Stimulated activated CD8-positive, alpha-beta memory T cell treated with anti-CD3 and anti-CD28 coated beads, Interleukin-15, amount 100 ng/mL, for 48 hours (primary cell): ENCODE results near the gene SLC25A3.
"Not testable (repeated sequence)": the region's sequence is repeated elsewhere in the genome, so short reads cannot be mapped to it uniquely, and the experiment has no call there.

Source experiments
- DNase-seq, 2 donors: peaks; one replicate each; pipeline ENCODE4 v3.0.0-alpha.2; 2020; ENCODE audit warnings: low read depth in 2 of 2

Gene SLC25A3

GRCh38 chr12:98594050-98594835 lies 757 bp downstream of the SLC25A3 start:
- peak; percentile 3 to 5 for DNase-seq

- peak in 1 of 2 donors; percentile 12 for DNase-seq
These were observed 1.9 kb downstream of the SLC25A3 start for GRCh38 chr12:98595243-98595988.

DNA sequence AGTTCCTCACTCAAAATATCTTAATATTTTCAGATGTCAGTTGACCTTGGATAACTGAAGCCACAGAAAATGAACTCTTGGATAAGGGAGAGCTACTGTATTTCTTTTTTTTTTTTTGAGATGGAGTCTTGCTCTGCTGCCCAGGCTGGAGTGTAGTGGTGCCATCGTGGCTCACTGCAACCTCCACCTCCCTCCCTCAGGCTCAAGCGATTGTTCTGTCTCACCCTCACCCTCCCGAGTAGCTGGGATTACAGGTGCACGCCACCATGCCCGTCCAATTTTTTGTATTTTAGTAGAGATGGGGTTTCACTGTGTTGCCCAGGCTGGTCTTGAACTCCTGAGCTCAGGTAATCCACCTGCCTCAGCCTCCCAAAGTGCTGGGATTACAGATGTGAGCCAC lies 3.8 kb downstream of the SLC25A3 start:
- not testable (repeated sequence) for DNase-seq

DNA sequence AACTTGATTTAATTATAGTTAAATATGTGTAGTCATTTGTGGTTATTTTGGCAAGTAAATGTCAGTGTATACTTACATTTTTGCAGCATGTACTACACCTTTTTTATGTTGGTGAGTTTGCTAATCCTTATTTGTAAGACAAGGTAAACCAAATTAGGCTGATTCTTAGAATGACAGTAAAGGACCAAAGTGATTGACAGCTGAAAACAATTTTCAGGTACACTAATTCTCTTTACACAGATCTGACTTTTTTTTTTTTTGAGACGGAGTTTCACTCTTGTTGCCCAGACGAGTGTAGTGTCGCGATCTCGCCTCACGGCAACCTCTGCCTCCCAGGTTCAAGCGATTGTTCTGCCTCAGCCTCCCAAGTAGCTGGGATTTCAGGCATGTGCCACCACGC lies 8.4 kb downstream of the SLC25A3 start:
- no peak for DNase-seq

DNA sequence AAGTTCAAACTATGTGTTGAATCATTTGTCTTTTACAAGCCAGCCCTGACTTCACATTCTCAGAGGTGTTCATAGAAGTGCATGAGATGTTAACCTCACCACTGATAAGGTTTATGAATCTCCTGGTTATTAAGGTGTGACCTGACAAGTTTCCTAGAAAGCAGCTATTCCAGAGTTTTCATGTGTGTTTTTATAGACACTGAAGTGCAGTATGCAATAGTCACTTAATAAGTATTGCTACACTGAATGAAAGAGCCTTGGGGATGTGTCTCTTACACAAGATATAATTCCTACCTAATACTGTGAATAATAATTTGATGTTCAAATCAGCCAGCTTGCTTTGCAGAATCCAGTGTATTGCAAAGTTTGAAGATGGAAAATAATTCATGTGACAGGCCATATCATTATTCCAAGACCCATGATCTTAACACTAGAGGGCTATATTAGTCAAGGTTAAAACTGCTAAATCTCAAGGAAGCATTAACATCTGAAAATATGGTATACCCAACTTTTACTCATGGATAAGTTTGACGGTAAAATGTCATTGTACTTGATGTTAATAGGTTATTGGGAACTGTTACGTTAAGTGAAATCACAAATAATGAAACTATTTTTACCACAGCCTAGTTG lies 13.0 kb downstream of the SLC25A3 start:
- DNase-seq: no peak

DNA sequence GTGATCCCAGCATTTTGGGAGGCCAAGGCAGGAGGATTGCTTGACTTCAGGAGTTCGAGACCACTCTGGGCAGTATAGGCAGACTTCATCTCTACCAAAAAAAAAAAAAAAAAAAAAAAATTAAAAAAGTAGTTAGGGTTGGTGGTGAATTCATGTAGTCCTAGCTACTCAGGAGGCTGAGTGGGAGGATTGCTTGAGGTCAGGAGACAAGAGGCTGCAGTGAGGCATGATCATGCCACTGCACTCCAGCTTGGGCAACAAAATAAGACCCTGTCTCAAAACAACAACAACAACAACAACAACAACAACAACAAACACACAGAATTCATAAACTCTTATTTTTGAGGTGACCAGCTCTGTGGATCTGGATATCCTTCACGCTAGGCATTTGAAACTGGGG lies 17.1 kb downstream of the SLC25A3 start:
- no peak for DNase-seq

- no peak for DNase-seq
These were observed 19.3 kb downstream of the SLC25A3 start for GRCh38 chr12:98612696-98613334.

DNA sequence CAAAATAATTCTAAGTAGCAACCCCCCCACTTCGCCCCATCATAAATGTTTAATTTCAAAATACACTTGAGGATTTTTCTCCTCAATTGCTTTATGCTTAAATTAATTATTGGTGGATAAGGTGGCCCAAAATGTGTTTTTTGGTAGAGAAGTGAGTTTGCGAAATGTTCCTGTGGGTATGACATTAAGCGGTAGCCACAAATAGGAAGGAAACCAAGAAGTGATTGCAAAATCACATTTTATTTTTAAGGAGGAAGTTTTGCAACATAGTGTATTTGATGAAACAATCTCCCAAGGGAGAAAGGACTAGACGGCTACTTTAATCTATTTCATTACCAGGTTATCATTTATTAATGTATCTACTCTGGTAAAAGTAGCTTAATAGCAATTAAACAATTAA lies 25.5 kb downstream of the SLC25A3 start:
- no peak for DNase-seq

DNA sequence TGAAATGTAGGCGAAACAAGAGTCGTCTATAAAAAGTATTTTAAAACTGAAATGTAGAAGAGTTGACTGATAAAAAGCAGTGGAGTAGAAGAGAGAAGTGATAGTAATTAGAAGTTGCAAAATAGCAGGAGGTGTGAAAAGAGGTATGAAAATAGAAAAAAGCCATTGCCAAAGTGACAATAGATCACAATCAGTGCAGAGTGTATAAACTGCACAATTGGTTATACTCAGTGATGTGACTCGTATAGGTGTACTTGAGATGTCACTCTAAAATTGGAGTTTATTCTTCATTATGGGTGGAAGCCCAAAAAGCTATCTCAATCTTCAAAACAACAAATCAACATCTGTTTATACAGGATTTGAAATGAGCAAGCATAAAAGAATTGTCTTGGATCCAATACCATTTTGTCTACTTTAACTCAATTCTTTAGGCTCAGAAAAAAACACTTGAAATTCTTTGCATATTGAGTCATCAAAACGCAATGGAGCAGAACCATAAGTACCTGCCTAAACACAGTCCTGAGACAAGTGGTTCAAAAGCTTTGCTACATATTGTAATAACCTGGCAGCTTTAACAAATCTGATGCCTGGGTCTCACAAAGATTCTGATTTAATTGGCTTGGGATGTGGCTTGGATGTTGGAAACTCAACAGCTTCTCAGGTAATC lies 42.3 kb downstream of the SLC25A3 start:
- no peak for DNase-seq

DNA sequence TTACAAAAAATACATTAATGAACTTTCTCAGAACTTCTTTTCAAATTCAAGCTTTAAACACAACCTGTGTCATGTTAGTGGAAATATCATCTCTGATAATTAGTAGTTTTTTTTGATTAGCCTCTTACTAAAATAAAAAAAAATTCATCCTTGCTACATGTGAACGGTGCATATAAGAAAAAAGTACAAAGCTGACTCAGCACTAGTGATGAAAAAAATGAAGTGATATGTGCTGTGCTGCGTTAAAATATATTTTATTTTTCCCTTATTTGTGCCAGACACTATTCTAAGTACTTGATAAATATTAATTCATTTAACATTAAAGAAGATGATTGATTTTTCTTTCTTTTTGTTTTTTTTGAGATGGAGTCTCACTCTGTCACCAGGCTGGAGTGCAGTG lies 43.6 kb downstream of the SLC25A3 start:
- no peak for DNase-seq

DNA sequence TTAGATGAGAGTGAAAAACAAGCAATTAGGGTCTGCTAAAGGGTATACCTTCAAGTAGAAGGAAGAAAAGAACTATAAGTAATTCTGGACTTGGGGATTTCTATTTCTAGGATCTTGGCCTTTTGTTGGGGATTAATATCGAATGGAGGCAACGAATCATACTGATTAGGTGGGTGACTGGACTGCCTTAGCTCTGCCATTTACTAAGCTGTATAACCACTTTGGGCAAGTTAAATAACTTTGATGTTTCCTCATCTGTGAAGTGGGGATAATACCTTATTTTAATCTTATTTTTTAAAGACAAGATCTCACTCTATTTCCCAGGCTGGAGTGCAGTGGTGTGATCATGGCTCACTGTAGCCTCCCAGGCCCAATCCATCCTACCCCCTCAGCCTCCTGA lies 44.5 kb downstream of the SLC25A3 start:
- DNase-seq: no peak

- no peak for DNase-seq
These were observed 46.0 kb downstream of the SLC25A3 start for GRCh38 chr12:98639491-98639890.

DNA sequence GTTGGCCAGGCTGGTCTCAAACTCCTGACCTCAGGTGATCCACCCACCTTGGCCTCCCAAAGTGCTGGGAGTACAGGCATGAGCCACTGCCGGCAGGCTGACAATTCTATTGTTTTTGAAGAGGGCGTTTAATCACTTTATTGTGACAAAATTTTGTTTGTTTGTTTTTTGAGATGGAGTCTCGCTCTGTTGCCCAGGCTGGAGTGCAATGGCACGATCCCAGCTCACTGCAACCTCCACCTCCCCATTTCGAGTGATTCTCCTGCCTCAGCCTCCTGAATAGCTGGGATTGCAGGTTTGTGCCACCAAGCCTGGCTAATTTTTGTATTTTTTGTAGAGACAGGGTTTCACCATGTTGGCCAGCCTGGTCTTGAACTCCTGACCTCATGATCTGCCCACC lies 49.3 kb downstream of the SLC25A3 start:
- not testable (repeated sequence) for DNase-seq

GRCh38 chr12:98644433-98644711 lies 50.9 kb downstream of the SLC25A3 start:
- no peak for DNase-seq

- peak; percentile 95 to 97 for DNase-seq
These were observed 51.5 kb downstream of the SLC25A3 start, which contains the start of the genes APAF1 and IKBIP for GRCh38 chr12:98644712-98645571. APAF1 (plus strand) TSS chr12:98645290; CDS start chr12:98648360, 3,070 bp downstream. IKBIP (minus strand) TSS chr12:98644788; CDS start chr12:98644701, 87 bp downstream.

GRCh38 chr12:98645572-98646067 lies 52.1 kb downstream of the SLC25A3 start:
- DNase-seq: no peak

DNA sequence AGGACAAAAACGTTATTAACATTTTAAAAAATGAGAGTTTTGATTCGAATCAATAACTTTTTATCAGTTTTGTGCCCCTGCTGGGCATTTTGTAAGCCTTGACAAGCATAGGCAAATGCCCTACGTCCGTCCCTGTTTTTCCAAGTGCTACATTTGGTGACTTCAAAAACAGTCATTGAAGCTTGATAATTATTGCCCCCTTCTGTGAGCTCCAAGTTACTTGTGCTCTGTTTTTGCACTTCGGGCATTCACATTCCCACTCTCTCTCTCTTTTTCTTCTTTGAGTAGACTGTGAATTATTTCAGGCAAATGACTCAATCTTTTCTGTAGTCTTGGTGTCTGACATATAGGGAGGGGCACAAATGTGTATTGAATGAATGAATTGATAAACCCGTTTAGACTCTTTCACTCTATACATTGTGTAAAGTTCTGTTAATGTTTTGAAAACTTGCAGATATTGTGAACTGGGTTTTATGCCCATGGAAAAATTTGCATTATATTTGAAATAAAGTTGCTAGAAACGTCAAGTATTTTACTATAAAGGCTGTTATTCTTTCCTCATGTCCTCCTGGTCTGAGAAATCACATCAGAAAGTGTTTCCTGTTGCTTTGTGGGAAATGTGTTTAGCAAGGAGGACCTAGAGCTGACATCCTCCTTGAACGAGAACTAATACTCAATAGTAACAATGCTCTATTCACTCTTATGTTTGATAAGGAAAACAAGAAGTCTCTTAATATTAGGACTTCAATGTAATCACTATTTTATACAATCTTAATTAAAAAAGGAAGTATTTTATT lies 53.0 kb downstream of the SLC25A3 start:
- DNase-seq: no peak

- no peak for DNase-seq
These were observed 57.8 kb downstream of the SLC25A3 start for GRCh38 chr12:98651328-98651727.

GRCh38 chr12:98653866-98654493 lies 60.5 kb downstream of the SLC25A3 start:
- no peak for DNase-seq
